Mesenchymal stem cell (in vitro differentiated cells and primary cell): ENCODE results near the gene BRD3.
"Not testable (repeated sequence)": the region's sequence is repeated elsewhere in the genome, so short reads cannot be mapped to it uniquely, and the experiment has no call there.

Experiments
- DNase-seq: peaks from one replicate; pipeline ENCODE4 v3.0.0-alpha.2; 2013
- H2AFZ ChIP-seq: one replicate; pipeline ENCODE4 v1.6.1; 2013; ENCODE audit warnings: low read depth, mild to moderate bottlenecking, control low read depth, inconsistent platforms, low read length, moderate library complexity
- H2AK5ac ChIP-seq: 2 replicates; pipeline ENCODE4 v1.6.1; 2013; ENCODE audit warnings: low read length, moderate library complexity, mild to moderate bottlenecking, inconsistent platforms; ENCODE audit not compliant: severe bottlenecking
- H2BK120ac ChIP-seq: one replicate; pipeline ENCODE4 v1.6.1; 2013; ENCODE audit warnings: low read depth, mild to moderate bottlenecking, inconsistent platforms, low read length, moderate library complexity
- H2BK12ac ChIP-seq, 2 experiments: one replicate each; pipeline ENCODE4 v1.6.1; 2013; ENCODE audit warnings: inconsistent platforms in 2 of 2, low read length in 2 of 2, mild to moderate bottlenecking in 2 of 2, moderate library complexity in 2 of 2, control low read depth in 1 of 2
- H2BK15ac ChIP-seq: one replicate; pipeline ENCODE4 v1.6.1; 2013; ENCODE audit warnings: mild to moderate bottlenecking, low read depth, inconsistent platforms; ENCODE audit not compliant: poor library complexity, severe bottlenecking
- H2BK5ac ChIP-seq: 2 replicates; pipeline ENCODE4 v1.6.1; 2013; ENCODE audit warnings: low read depth, mild to moderate bottlenecking, low read length, control low read depth, inconsistent platforms; ENCODE audit not compliant: poor library complexity, severe bottlenecking
- H3K14ac ChIP-seq, 2 experiments: one replicate each; pipeline ENCODE4 v1.6.1; 2013; ENCODE audit warnings: inconsistent platforms in 2 of 2, low read length in 2 of 2, control low read depth in 1 of 2, mild to moderate bottlenecking in 1 of 2, moderate library complexity in 1 of 2
- H3K18ac ChIP-seq, 2 experiments: one replicate each; pipeline ENCODE4 v1.6.1; 2013; ENCODE audit warnings: inconsistent platforms in 2 of 2, low read length in 2 of 2, control low read depth in 1 of 2, low read depth in 1 of 2, mild to moderate bottlenecking in 1 of 2
- H3K23ac ChIP-seq, 2 experiments: one replicate each; pipeline ENCODE4 v1.6.1; 2013; ENCODE audit warnings: inconsistent platforms in 2 of 2, low read length in 2 of 2, mild to moderate bottlenecking in 2 of 2, moderate library complexity in 2 of 2, control low read depth in 1 of 2
- H3K27ac ChIP-seq: 2 replicates; pipeline ENCODE4 v1.5.1; 2013; ENCODE audit warnings: mild to moderate bottlenecking, moderate library complexity, low read length, control low read depth, inconsistent platforms; ENCODE audit not compliant: poor library complexity, severe bottlenecking
- H3K27me3 ChIP-seq, 2 experiments: 2 replicates each; pipeline versions ENCODE4 v1.6.1 to v1.7.0; 2013; ENCODE audit warnings: low read length in 2 of 2, mild to moderate bottlenecking in 2 of 2, moderate library complexity in 2 of 2, control low read depth in 1 of 2, inconsistent platforms in 1 of 2; ENCODE audit not compliant: control insufficient read depth in 1 of 2, insufficient read depth in 1 of 2
- H3K36me3 ChIP-seq, 2 experiments: 2 replicates each; pipeline versions ENCODE4 v1.6.1 to v1.7.0; 2013; ENCODE audit warnings: low read length in 2 of 2, control low read depth in 1 of 2, inconsistent platforms in 1 of 2, low read depth in 1 of 2, mild to moderate bottlenecking in 1 of 2; ENCODE audit not compliant: insufficient read depth in 2 of 2, control insufficient read depth in 1 of 2
- H3K4ac ChIP-seq, 2 experiments: one replicate each; pipeline ENCODE4 v1.6.1; 2013; ENCODE audit warnings: inconsistent platforms in 2 of 2, low read length in 2 of 2, mild to moderate bottlenecking in 2 of 2, moderate library complexity in 2 of 2, control low read depth in 1 of 2, low read depth in 1 of 2
- H3K4me1 ChIP-seq: 2 replicates; pipeline ENCODE4 v1.6.1; 2013; ENCODE audit warnings: low read depth, low read length, control low read depth; ENCODE audit not compliant: control insufficient read depth, insufficient read depth
- H3K4me2 ChIP-seq: 2 replicates; pipeline ENCODE4 v1.6.1; 2013; ENCODE audit warnings: low read length, mild to moderate bottlenecking, inconsistent platforms; ENCODE audit not compliant: poor library complexity, severe bottlenecking
- H3K4me3 ChIP-seq, 2 experiments: 2 replicates each; pipeline versions ENCODE4 v1.5.1 to v1.7.0; 2013; ENCODE audit warnings: low read length in 2 of 2, mild to moderate bottlenecking in 2 of 2, control low read depth in 1 of 2, low read depth in 1 of 2; ENCODE audit not compliant: insufficient read depth in 1 of 2
- H3K79me1 ChIP-seq: replicated peaks from 2 replicates; pipeline ENCODE4 v1.6.1; 2013; ENCODE audit warnings: mild to moderate bottlenecking, control low read depth, low read length, inconsistent platforms; ENCODE audit not compliant: poor library complexity, severe bottlenecking
- H3K9ac ChIP-seq: 2 replicates; pipeline ENCODE4 v1.7.0; 2013; ENCODE audit warnings: mild to moderate bottlenecking, low read length, moderate library complexity
- H3K9me3 ChIP-seq: 2 replicates; pipeline ENCODE4 v1.7.0; 2013; ENCODE audit warnings: mild to moderate bottlenecking, low read length; ENCODE audit not compliant: control insufficient read depth
- H4K8ac ChIP-seq: one replicate; pipeline ENCODE4 v1.6.1; 2013; ENCODE audit warnings: inconsistent platforms, mild to moderate bottlenecking, low read length, moderate library complexity
- H4K91ac ChIP-seq: one replicate; pipeline ENCODE4 v1.6.1; 2013; ENCODE audit warnings: mild to moderate bottlenecking, low read length, inconsistent platforms
- WGBS: methylation state at CpG from one replicate; pipeline ENCODE4 v1.1.7; 2013; ENCODE audit warnings: mixed read lengths; 5-methylcytosine and 5-hydroxymethylcytosine counted together

BRD3 gene

GRCh38 chr9:134076644-134077043, 8.8 kb upstream of the BRD3 start:
- no peak for DNase-seq
- Histone ChIP-seq H2AK5ac (no peak overlapping the region), H2BK5ac (no peak overlapping the region), H4K91ac (no peak overlapping the region), H3K27ac (no peak overlapping the region), H3K4me1 (no peaks in the 10 kb centered on the region), H3K79me1 (no peaks in the 10 kb centered on the region), H4K8ac (no peak overlapping the region), H3K23ac (no peak overlapping the region), H3K36me3 (no peaks in the 10 kb centered on the region), H3K27me3 (peaks cover 5 to 17% of the 10 kb centered on the region in 2 experiments), H3K9ac (no peak overlapping the region), H3K4ac (no peak overlapping the region), H2BK12ac (no peak overlapping the region), H2BK15ac (no peak overlapping the region), H3K14ac (no peak overlapping the region), H2AFZ (no peak overlapping the region), H3K18ac (no peak overlapping the region), H2BK120ac (no peak overlapping the region), H3K4me2 (no peak overlapping the region), H3K9me3 (peaks cover 14% of the 10 kb centered on the region), H3K4me3 (no peak overlapping the region)
- WGBS: no CpG with 5 or more reads among the region's 1 CpG

- not testable (repeated sequence) for H3K4me2 ChIP-seq, H3K36me3 ChIP-seq, H2AK5ac ChIP-seq, H2BK120ac ChIP-seq, H3K14ac ChIP-seq, DNase-seq, H3K4me1 ChIP-seq, H4K8ac ChIP-seq, H3K9ac ChIP-seq, H2BK15ac ChIP-seq, H3K23ac ChIP-seq, H2BK12ac ChIP-seq, H2BK5ac ChIP-seq, H3K27ac ChIP-seq, H3K4me3 ChIP-seq, H2AFZ ChIP-seq, H3K4ac ChIP-seq, H3K79me1 ChIP-seq, H3K18ac ChIP-seq, H4K91ac ChIP-seq
- H3K9me3 ChIP-seq: peaks cover 17% of the 10 kb centered on the region
- WGBS: 69% methylated on average over 18 of the region's 31 CpGs
- H3K27me3 ChIP-seq: peaks cover 14 to 26% of the 10 kb centered on the region in 2 experiments
These were observed 7.9 kb upstream of the BRD3 start for GRCh38 chr9:134075689-134076088.

DNA sequence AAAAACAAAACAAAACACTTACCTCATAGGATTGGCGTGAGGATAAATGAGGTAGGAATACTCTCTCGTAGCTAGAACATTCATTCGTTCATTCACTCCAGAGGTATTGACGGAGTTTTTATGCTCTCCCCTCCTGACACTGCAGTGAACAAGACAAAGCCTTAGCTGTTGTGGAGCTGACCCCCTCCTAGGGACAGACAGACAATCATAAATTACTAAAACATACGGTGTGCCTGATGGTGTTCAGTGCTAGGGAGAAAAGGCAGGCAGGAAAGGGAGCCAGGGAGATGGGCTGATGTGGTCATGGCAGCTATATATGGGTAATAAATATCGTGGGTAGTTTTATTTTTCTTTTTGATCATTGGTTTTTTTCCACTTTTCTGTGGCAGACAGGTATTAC, 5.7 kb upstream of the BRD3 start:
- DNase-seq: no peak
- Histone ChIP-seq H2BK12ac (no peak overlapping the region), H3K79me1 (no peaks in the 10 kb centered on the region), H3K4me1 (peaks cover 1% of the 10 kb centered on the region), H3K27ac (no peak overlapping the region), H3K9ac (no peak overlapping the region), H2BK5ac (no peak overlapping the region), H2BK15ac (no peak overlapping the region), H2AFZ (no peak overlapping the region), H4K8ac (no peak overlapping the region), H3K4me3 (no peak overlapping the region), H3K9me3 (peaks cover 7% of the 10 kb centered on the region), H3K23ac (no peak overlapping the region), H3K18ac (no peak overlapping the region), H3K14ac (no peak overlapping the region), H3K36me3 (no peaks in the 10 kb centered on the region), H2AK5ac (no peak overlapping the region), H3K4me2 (no peak overlapping the region), H4K91ac (no peak overlapping the region), H2BK120ac (no peak overlapping the region), H3K27me3 (peaks cover 30 to 43% of the 10 kb centered on the region in 2 experiments), H3K4ac (no peak overlapping the region)
- WGBS: 74% methylated on average over 6 of the region's 6 CpGs

DNA sequence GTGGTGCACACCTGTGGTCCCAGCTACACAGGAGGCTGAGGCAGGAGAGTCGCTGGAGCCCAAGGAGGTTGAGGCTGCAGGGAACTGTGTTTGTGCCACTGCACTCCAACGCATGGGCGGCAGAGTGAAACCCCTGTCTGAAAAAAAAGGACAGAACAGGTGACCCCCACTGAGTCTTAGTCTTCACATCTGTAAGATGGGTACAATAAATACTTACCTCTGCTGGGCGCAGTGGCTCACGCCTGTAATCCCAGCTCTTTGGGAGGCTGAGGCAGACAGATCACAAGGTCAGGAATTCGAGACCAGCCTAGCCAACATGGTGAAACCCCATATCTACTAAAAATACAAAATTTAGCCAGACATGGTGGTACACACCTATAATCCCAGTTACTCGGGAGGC, 4.9 kb upstream of the BRD3 start:
- H3K27me3 ChIP-seq: peaks cover 30 to 43% of the 10 kb centered on the region in 2 experiments
- not testable (repeated sequence) for H3K4ac ChIP-seq, H3K4me1 ChIP-seq, H3K9me3 ChIP-seq, H4K8ac ChIP-seq, H3K79me1 ChIP-seq, H3K9ac ChIP-seq, H4K91ac ChIP-seq, DNase-seq, H2AFZ ChIP-seq, H3K36me3 ChIP-seq, H2BK12ac ChIP-seq, H3K4me2 ChIP-seq, H3K27ac ChIP-seq, H2BK120ac ChIP-seq, H3K14ac ChIP-seq, H3K18ac ChIP-seq, H3K4me3 ChIP-seq, H2AK5ac ChIP-seq, H2BK15ac ChIP-seq, H2BK5ac ChIP-seq, H3K23ac ChIP-seq
- WGBS: 68% methylated on average over 7 of the region's 7 CpGs
